Mesothelial cell of epicardium (in vitro differentiated cells): Measurements from ENCODE around the gene OLFML1. TPM values are rescaled to one million over a fixed set of nuclear protein-coding genes. Genes with fewer than 3 reads are reported as not detected.
"Not testable (repeated sequence)": the region's sequence is repeated elsewhere in the genome, so short reads cannot be mapped to it uniquely, and the experiment has no call there.

Experiments
- DNase-seq, 2 experiments: peaks; one replicate each; pipeline ENCODE4 v3.0.0; 2021; ENCODE audit warnings: low spot score in 2 of 2; ENCODE audit not compliant: unreplicated experiment in 2 of 2
- H3K27ac Mint-ChIP-seq: 2 replicates; pipeline ENCODE4 v1.8.0; 2021; ENCODE audit warnings: mixed read lengths
- H3K27me3 Mint-ChIP-seq: 2 replicates; pipeline ENCODE4 v1.8.0; 2021; ENCODE audit warnings: low read depth, mixed read lengths
- H3K36me3 Mint-ChIP-seq: 2 replicates; pipeline ENCODE4 v1.8.0; 2021; ENCODE audit warnings: mixed read lengths
- H3K4me1 Mint-ChIP-seq: 2 replicates; pipeline ENCODE4 v1.8.0; 2021; ENCODE audit warnings: mixed read lengths
- H3K4me3 Mint-ChIP-seq: 2 replicates; pipeline ENCODE4 v1.8.0; 2021; ENCODE audit warnings: mild to moderate bottlenecking, moderate library complexity, mixed read lengths
- H3K9me3 Mint-ChIP-seq: 2 replicates; pipeline ENCODE4 v1.8.0; 2021; ENCODE audit warnings: mixed read lengths
- total RNA-seq: library from RNA; stranded (reverse); gene quantifications from 3 replicates; pipeline ENCODE4 v1.2.1, GENCODE V29; 2021
- TF ChIP-seq, protein P1 (sequence below): fragments of 200-600 bp; sonication (generic); IDR thresholded peaks from one replicate; pipeline ENCODE4 v1.5.0; 2021; ENCODE audit warnings: antibody characterized with exemption; ENCODE audit not compliant: unreplicated experiment

OLFML1 gene
- total RNA-seq, 1 donor from 2014 or later = 45.3 TPM

DNA sequence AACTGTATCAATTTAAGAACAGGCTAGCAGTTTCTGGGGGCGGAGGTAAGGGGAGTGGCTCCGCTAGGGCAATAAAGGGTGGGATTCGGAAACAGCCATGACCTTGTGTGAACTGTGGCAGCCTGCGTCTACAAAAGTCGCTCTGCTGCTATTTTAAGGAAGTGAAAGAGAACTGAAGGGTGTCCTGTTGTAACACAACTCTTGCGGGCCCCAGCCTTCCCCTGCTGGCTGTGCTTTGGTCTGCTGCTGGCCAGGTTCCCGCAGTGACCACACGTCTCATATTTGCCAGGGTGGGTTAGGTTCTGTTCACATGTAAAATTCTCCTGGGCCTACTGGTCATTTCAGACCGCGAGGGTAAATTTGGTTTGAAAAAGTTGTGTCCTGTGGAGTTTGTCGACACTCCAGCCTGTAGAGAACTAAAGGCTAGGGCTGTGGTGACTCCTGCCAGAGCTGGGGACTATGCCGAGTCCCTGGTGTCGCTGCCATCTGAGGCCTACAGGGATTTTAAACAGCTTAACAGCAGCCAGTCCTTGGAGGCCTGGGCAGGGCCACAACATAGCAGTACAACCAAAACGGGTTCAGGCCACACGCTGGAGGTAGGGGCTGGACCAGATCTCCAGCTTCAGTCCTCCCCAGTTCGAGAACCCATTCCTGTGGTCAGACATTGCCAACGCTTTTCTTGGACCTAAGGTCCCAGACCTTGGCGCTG lies 27.4 kb downstream of the OLFML1 start:
- TF ChIP-seq, protein P1, sequence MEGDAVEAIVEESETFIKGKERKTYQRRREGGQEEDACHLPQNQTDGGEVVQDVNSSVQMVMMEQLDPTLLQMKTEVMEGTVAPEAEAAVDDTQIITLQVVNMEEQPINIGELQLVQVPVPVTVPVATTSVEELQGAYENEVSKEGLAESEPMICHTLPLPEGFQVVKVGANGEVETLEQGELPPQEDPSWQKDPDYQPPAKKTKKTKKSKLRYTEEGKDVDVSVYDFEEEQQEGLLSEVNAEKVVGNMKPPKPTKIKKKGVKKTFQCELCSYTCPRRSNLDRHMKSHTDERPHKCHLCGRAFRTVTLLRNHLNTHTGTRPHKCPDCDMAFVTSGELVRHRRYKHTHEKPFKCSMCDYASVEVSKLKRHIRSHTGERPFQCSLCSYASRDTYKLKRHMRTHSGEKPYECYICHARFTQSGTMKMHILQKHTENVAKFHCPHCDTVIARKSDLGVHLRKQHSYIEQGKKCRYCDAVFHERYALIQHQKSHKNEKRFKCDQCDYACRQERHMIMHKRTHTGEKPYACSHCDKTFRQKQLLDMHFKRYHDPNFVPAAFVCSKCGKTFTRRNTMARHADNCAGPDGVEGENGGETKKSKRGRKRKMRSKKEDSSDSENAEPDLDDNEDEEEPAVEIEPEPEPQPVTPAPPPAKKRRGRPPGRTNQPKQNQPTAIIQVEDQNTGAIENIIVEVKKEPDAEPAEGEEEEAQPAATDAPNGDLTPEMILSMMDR = no peak
- Mint-ChIP-seq H3K27ac (peak overlapping the region; percentile 96), H3K4me3 (peak overlapping the region; percentile 86), H3K9me3 (no peaks in the 10 kb centered on the region), H3K36me3 (peaks cover 7% of the 10 kb centered on the region), H3K27me3 (no peaks in the 10 kb centered on the region), H3K4me1 (peaks cover 52% of the 10 kb centered on the region)
- DNase-seq = no peak

DNA sequence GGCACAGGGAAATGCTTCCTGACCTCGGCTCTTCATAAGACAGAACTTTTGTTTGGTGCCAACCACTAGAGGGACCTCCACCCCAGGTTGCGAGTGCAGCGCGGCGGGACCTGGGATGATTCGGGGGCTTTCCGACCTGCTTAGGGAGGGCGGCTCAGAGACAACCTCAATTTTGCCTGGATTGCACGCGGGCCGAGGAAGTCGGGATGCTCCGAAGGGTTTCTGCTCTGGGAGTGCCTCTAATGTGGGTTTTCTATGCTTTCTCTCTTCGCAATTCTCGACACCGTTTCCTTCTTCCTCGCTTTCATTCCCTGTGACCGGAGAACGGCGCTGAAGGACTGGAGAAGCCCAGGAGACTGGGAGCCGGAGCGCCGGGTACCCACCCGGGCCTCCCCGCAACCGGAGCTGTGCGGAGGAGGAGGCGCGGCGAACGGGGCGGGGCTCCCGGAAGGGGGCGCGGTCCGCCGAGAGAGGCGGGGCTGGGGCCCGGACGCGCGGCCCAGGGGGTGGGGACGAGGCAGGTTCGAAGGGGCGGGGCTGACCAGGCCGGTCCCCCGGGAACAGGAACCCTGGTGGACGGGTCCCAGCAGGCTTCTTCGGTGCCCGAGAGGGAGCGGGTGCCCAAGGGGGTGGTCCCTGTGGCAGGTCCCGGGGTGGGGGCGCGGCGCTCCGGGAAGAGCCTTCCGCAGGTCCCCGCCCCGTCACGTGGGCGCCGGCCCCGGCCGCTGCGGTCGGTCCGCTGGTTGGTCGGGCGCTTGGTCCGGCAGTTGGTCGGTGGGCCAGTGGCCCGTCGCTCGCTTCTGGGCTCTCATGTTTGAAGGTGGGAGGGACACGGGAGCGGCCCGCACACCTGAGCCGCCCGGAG lies 28.2 kb downstream of the OLFML1 start, which contains the start of gene PPFIBP2:
TSS of gene PPFIBP2 (plus strand) at position 766 of the 865 bp plus-strand sequence. CDS start 35,477 bp downstream, outside the sequence.
- Mint-ChIP-seq H3K4me1 (peaks cover 52% of the 10 kb centered on the region), H3K9me3 (peaks cover 5% of the 10 kb centered on the region), H3K4me3 (peak within 1 kb of the TSS; percentile 86), H3K27ac (peak within 1 kb of the TSS; percentile 96), H3K36me3 (peaks cover 10% of the 10 kb centered on the region), H3K27me3 (no peaks in the 10 kb centered on the region)
- DNase-seq = peak; percentile 77 to 91
- TF ChIP-seq, protein P1 = peak; percentile 63

- Mint-ChIP-seq H3K9me3 (peaks cover 8% of the 10 kb centered on the region), H3K27ac (peak overlapping the region; percentile 65)
- TF ChIP-seq, protein P1 = no peak
Measured at GRCh38 chr11:7514099-7514591, 28.8 kb downstream of the OLFML1 start.

DNA sequence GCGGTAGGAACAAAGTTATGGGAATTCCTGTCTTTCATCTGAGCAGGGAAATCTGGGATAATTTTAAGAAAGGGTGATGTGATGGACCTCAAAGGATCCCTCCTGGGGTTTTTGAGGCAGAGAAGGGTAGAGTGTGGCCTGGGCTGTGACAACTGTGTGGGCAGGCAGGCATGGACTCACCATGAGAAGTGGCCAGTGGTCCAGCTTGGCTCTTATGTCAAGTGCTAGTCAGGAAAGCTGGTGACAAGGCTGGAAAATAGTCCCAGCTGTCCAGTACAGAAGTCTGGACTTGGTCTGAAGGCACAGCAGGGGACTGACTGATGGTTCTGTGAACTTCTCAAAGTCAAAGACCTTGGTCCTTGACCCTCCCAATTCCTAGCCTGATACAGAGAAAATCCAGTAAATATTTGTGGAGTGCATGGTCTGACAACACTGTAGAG lies 30.2 kb downstream of the OLFML1 start:
- Mint-ChIP-seq H3K4me1 (peaks cover 42% of the 10 kb centered on the region), H3K27ac (no peak overlapping the region), H3K9me3 (peaks cover 8% of the 10 kb centered on the region), H3K4me3 (peak overlapping the region; percentile 50), H3K36me3 (peaks cover 18% of the 10 kb centered on the region), H3K27me3 (no peaks in the 10 kb centered on the region)
- TF ChIP-seq, protein P1 = no peak
- DNase-seq = no peak

More at GRCh38 chr11:7514099-7514591, 28.8 kb downstream of the OLFML1 start:
- peak in 1 of 2 experiments; percentile 32 for DNase-seq
- Mint-ChIP-seq H3K4me1 (peaks cover 52% of the 10 kb centered on the region), H3K27me3 (no peaks in the 10 kb centered on the region), H3K4me3 (peak overlapping the region; percentile 86), H3K36me3 (peaks cover 17% of the 10 kb centered on the region)

DNA sequence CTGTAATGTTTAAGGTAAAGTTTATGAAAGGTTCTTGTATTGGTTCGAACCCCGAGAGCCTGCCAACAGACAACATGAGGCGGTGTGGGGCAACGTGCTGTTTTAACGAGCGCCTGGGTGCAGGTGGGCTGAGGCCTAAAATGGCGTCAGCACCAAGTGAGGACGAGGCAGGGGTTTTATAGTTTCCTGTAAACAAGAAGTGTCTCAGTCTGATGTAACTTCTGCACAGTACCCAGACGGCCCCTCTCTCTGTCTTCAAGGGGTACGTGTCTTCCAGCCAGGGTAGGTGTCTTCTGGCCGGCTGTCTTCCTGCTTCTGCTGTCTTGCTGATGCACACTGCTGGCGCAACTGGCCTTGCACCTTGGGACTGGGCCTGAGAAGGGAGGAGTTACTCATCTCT lies 31.2 kb downstream of the OLFML1 start:
- DNase-seq = no peak
- Mint-ChIP-seq H3K27me3 (no peaks in the 10 kb centered on the region), H3K4me1 (peaks cover 42% of the 10 kb centered on the region), H3K9me3 (peaks cover 8% of the 10 kb centered on the region), H3K27ac (no peak overlapping the region), H3K36me3 (peaks cover 18% of the 10 kb centered on the region), H3K4me3 (peak overlapping the region; percentile 0)
- TF ChIP-seq, protein P1 = no peak

- not testable (repeated sequence) for H3K27me3 Mint-ChIP-seq
Measured at GRCh38 chr11:7517743-7518142, 32.4 kb downstream of the OLFML1 start.

More at GRCh38 chr11:7517743-7518142, 32.4 kb downstream of the OLFML1 start:
- H3K9me3 Mint-ChIP-seq, H3K4me3 Mint-ChIP-seq, DNase-seq, H3K27ac Mint-ChIP-seq: not testable (repeated sequence)
- peaks cover 18% of the 10 kb centered on the region for H3K36me3 Mint-ChIP-seq
- peaks cover 32% of the 10 kb centered on the region for H3K4me1 Mint-ChIP-seq
